Adipose tissue (tissue), 3 donors: ENCODE results near the gene CMSS1. TPM values are rescaled to one million over a fixed set of nuclear protein-coding genes. Genes with fewer than 3 reads are reported as not detected.
"Not testable (repeated sequence)": the region's sequence is repeated elsewhere in the genome, so short reads cannot be mapped to it uniquely, and the experiment has no call there.

Source experiments
- H3K27ac ChIP-seq: one replicate; pipeline ENCODE4 v1.5.1; 2013; ENCODE audit warnings: low read depth, low read length
- WGBS, 3 donors: extraction: QIAGEN DNeasy Blood & Tissue Kit; methylation state at CpG; one replicate each; pipeline ENCODE4 v1.1.7; 2013; 5-methylcytosine and 5-hydroxymethylcytosine counted together
- polyA plus RNA-seq, 3 donors: library from polyadenylated mRNA; stranded (reverse); fragments of 200-250 nt; gene quantifications; one replicate each; pipeline ENCODE4 v1.2.3, GENCODE V29; 2013
- donor health status: healthy with polysubstance abuse.
- donor health status: Bipolar disorder and iron deficiency.
- donor health status: healthy.

The CMSS1 gene
- polyA plus RNA-seq, 3 donors = 19.7 to 30.5 (median 27.6) TPM

DNA sequence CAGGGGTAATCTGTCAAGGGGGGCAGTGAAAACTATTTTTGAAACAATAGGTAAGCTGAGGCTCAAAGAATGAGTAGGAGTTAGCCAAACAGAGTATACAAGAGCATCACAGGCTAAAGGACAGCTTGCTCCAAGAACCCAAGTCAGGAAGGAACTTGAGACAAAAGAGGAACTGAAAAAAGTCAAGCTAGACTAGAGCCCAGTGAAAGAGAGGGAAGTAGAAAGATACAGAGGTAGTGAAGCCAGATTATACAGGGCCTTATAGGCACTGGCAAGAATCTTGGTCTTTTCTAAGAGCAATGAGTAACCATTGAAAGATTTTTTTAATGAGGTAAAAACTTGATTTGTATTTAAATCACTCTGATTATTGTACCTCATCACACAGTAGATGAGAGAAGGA, 226.7 kb downstream of the CMSS1 start:
- no peak overlapping the region for H3K27ac ChIP-seq

DNA sequence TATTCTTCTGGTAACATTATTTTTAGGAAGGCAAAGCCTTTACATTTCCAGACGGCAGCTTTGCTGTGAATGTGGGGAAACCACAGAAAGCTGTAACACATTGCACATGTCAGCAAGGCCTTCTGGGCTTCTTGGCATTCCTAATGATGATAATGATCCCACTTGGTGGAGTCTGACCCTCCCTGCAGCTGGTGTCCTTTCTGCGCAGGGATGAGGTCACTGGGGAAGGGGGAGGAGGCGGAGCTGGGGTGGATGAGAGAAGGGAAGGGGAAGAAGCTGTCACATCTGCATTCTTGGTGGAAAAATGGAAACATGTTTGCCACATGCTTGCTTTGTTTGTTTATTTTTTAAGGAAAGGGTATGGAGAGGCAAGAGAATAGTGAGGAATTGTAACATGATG, 228.0 kb downstream of the CMSS1 start:
- 55 to 78% (median 62%) methylated on average over 3 of the region's 3 CpGs for WGBS, 3 donors
- H3K27ac ChIP-seq = no peak overlapping the region

DNA sequence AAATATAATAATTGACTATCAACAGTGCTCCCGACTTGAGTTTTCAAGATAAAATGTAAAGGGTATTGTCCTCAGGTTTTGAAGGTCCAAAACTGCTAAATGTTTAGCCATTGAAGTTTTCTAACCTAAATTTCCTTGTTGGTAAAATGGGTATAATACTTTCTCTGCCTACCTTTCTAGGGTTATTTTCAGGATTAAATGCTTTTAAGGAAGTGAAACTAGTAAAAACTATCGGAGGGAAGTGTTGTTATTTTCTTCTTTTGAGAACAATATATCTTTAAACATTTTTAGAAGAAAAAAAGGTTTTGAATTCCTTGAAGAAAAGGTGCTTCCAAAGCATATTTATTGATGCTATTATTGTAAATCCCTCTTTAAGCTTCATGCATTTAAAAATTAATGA, 229.3 kb downstream of the CMSS1 start:
- 41 to 76% (median 58%) methylated on average over 2 of the region's 2 CpGs for WGBS, 3 donors
- no peak overlapping the region for H3K27ac ChIP-seq

DNA sequence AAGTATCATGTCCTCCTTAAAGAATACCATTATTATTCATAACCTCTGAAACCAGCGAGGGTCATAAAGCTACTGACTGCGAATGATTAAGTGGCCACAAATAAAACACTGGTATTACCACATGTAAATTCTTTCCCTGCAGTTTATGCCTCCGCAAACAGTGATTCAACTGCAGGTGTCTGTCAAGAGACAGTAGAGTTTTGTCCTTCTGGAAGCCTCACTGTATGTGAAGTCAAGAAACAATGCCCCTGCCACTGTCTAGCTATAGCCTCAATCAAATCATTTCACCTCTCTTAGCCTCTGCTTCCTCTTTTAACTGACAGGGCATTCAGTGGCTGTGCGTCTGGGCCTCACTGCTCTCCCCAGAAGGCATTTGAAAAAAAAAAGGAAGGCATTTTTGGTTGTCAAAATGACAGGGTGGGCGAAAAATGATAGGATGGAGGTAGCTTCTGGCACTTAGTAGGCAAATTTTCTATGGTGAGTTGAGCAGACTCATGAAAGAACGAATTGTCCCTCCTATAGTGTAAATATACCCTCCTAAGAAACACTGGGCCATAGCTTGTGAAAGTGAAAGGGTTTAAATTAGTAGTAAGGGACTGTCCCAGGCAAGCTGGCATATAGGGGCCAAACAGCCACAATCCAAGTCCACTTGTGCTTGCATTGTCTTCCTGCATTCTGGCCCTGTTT, 229.9 kb downstream of the CMSS1 start:
- 61 to 70% (median 61%) methylated on average over 6 of the region's 6 CpGs for WGBS, 3 donors

DNA sequence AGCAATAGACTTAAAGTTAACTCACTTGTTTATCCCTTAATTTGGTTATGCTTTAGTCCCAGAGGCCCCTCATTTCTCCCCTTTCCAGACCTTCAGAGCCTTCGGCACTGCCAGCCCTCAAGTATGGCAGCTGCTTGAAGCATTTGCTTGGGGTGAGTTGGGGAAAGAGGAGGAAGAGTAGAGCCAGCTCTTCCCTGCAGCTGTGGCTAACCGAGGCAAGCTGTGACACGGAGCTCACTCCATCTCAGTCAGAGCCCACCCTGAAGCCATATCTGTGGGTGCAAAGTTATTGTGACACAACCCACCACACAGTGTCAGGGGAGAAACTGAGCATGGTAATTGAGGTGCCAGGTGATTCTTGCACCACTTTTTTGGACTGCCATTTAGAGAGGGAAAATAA, 230.6 kb downstream of the CMSS1 start:
- H3K27ac ChIP-seq = no peak overlapping the region
- 91 to 98% (median 97%) methylated on average over 3 of the region's 3 CpGs for WGBS, 3 donors

More for the DNA sequence above, 229.9 kb downstream of the CMSS1 start:
- H3K27ac ChIP-seq = no peak overlapping the region

DNA sequence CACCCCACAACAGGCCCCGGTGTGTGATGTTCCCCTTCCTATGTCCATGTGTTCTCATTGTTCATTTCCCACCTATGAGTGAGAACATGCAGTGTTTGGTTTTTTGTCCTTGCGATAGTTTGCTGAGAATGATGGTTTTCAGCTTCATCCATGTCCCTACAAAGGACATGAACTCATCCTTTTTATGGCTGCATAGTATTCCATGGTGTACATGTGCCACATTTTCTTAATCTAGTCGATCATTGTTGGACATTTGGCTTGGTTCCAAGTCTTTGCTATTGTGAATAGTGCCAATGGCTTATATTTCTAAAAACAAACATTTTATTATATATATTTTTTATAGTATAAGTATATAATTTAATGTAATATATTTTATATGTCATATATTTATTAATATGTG, 233.9 kb downstream of the CMSS1 start:
- WGBS, 3 donors = 83 to 95% (median 86%) methylated on average over 2 to 3 of the region's 3 CpGs
- H3K27ac ChIP-seq = not testable (repeated sequence)

DNA sequence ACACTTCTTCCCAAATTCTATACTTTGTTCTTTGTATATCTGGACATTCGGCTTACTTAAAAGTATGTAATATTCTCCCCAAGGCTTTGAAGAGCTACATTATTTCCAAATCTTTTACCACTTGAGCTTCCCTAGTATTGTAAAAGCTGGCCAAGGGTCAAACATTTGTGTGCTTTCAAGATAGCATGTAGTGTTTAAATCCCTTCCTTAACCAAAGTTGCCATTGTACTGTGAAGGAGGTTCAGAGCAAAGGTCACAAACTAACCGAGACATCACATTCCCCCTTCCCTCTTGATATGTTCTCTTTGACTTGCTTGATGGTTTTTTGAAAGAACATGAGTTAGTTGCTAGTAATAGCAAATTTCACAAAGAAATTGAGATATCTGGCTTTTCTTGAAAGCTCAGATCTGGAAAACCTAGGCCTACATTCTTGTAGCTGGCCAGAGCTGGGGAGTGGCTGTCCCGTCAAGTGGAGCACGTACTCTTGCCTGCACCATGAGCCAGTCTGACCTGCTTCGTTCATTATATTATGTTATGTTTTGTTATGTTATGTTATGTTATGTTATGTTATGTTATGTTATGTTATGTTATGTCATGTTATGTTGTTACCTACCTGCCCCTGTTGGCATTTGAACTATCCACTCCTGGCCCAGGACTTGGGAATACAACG, 236.4 kb downstream of the CMSS1 start:
- no peak overlapping the region for H3K27ac ChIP-seq
- WGBS, 3 donors = 84 to 92% (median 85%) methylated on average over 6 of the region's 6 CpGs

DNA sequence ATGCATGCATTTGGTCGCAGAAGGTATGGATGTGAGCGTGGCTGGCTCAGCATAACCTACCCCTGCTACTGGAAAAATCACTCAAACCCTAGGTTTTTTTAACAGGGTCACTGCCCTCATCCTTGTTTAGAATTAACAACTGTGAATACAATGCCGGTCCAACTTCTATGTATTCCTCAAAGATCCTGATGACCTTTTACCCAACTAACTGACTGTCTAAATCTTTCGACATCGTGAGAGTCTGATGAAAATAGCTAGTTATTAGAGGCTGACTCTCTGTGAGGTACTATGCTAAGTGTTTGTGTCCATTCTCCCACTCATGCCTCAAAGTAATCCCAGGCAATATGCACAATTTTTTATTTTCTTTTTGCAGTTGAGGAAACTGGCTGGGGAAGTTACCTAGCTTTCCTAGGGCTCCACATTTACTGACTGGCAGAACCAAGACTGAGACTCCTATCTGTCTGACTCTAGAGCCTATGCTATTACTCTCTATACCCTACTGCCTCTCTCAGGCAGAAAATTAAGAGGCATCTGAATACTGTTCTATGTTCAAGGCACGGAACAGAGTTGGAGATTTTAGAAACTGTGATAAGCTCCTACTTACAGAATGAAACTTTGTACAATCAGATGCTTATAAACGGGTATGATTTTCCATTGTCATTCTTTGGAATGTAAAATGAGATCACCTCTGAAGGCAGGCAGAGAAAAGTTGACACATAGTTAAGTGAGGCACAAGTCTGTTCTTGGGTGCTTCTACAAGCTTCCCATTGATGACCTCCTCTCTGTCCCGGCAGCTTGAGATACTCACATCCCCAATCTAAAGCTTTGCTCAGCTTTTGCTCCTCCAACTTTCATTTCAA, 240.3 kb downstream of the CMSS1 start:
- no peak overlapping the region for H3K27ac ChIP-seq
- 83 to 89% (median 87%) methylated on average over 8 of the region's 8 CpGs for WGBS, 3 donors

DNA sequence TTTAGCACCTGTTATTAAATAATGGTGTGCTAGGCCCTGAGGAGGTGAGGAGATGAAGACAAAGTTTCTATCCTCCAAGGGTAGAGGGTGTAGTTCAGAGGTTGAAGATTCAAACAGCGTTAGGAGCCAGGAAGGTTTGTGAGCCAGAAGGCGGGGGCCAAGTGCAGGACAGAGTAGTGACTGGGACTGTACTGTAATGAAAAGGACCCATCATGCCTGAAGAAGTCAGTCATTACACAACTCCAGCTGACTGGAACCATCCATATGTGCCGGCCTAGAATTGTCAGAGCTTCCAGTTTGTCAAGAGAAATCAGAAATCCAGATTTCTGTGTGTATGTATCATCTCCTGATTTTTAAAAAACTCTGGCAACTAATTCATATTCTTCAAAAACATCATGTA, 241.8 kb downstream of the CMSS1 start:
- WGBS, 3 donors = 87 to 98% (median 97%) methylated on average over 3 of the region's 3 CpGs

DNA sequence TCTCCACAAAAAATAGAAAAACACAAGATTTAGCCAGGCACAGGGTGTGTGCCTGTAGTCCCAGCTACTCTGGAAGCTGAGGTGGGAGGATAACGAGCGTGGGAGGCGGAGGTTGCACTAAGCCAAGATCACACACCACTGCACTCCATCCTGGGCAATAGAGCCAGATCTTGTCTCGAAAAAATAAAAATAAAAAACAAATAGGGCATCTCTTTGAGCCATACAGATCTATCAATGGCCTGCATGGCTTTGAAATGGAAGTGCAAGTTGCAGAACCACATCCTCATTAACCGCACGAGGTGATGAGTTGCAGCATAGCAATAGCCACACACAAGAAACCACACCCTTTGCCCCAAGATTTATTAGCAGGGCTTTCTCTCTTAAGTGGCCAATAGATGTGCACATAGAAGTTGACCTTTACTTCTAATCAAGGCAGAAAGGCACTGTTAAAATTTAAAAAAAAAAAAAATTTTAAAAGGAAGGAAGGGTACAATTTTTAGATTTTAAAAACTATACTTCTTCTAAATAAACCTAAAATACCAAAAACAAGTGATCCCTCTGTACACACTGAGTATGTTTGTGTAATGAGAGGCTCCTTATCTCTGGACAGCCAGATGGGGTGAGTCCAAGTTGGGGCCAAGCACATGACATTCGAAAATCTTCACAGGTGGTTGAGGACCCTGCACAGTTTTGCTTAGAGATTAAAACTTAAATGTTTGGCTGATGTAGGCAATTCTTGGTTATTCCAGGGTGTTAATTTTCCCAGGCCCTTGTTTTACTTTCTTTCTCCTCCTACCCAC, 243.2 kb downstream of the CMSS1 start:
- no peak overlapping the region for H3K27ac ChIP-seq
- WGBS, 3 donors = 68 to 85% (median 69%) methylated on average over 7 of the region's 7 CpGs

More for the DNA sequence above, 241.8 kb downstream of the CMSS1 start:
- no peak overlapping the region for H3K27ac ChIP-seq

DNA sequence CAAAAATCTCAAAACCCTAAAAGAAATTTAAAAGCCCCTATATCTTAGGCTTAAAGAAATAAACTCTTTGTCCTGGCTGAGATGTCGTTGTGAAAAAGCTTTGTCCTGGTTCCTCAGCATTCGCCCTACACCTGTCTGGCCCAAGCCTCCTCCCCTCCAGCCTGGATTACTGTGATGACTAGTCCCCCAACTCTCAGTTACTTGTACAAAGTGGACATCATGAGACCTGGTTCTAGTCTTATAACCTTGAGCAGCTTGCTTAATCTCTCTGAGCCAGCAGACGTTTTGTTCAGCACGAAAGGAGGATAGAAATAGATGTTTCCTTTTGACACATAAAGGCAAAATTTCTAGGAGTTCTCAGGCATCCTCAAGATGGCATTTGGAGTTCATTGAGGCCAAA, 245.0 kb downstream of the CMSS1 start:
- no peak overlapping the region for H3K27ac ChIP-seq
- 70 to 86% (median 75%) methylated on average over 4 of the region's 4 CpGs for WGBS, 3 donors

DNA sequence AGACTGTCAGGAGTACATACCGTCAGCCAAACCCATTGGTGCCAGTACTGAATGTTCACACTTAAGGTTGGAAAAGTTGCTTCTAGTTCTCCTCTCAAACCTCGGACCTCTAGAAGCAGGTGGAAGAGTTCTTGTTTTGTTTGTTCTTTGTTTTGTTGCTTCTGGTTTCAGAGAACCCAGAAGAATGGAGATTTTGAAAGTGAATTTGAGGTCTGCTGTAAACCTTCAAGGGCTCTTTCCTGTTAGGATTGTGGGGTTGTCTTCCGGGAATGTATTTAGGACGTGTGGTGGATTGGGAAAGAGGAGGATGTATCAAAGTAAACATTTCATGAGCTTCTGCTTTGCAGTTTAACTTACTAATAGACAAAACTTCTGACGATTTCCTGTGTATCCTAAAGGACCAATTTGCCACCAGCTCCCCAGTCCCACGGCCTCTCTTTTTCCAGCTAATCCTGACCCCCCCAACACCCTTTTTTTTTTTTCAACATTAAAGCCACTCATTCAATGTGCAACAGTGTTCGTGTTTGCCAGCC, 246.3 kb downstream of the CMSS1 start:
- WGBS, 3 donors = 60 to 82% (median 63%) methylated on average over 7 of the region's 7 CpGs

DNA sequence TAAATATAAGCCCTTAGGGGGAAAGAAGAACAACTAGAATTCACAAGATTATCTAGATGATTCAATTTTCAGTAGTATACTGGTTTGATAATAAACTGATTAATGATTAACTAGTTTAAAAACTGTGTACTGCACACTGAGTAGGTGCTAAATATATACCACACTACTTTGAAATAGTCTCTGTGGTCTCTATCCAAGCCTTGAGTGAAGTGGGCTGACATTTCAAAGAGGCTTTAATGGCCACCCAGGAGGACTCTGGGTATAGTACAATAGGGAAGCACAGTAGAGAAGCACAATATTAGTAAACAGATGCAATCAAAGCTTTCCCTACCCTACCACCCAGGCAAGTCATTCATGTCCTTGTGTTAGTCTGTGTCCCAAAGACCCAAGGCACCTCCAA, 249.9 kb downstream of the CMSS1 start:
- H3K27ac ChIP-seq = no peak overlapping the region

More for the DNA sequence above, 246.3 kb downstream of the CMSS1 start:
- H3K27ac ChIP-seq = no peak overlapping the region

DNA sequence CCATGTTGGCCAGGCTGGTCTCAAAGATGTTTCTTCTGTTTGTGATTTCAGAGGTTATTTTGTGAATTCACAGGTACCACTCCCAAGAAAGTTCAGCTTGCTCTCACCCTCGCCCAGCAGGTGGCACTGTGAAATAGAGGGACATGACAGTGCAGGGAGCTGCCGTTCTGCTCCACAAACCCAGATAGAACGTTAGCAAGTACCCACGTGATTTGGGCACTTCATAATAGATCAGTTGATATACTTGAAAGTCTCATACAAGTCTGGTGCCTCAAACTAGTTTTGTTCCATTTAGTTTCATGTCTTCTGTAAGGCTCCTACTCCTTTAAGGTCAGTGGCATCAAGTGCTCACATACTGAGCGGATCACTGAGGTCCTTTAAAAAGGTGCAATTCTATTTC, 251.2 kb downstream of the CMSS1 start:
- WGBS, 3 donors = 11 to 22% (median 20%) methylated on average over 5 of the region's 5 CpGs
- H3K27ac ChIP-seq = no peak overlapping the region

DNA sequence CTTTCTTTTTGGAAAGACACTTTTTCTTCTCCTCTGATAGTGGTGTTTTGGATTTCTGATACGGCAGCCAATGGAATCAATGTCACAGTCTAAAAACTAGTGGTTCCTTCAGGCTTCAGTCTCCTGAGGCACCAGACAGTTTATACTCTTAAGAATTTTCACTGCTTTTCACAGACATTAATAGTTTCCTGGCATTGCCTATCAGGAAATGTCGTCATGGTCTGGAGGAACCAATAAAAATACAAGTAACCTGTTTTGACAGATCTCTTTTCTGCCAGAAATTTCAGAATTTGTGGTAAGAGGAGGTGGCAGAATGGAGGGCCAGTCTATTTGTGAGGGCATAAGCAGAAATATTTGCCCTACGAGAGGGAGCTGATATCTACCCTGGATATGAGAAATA, 251.8 kb downstream of the CMSS1 start:
- H3K27ac ChIP-seq = no peak overlapping the region

DNA sequence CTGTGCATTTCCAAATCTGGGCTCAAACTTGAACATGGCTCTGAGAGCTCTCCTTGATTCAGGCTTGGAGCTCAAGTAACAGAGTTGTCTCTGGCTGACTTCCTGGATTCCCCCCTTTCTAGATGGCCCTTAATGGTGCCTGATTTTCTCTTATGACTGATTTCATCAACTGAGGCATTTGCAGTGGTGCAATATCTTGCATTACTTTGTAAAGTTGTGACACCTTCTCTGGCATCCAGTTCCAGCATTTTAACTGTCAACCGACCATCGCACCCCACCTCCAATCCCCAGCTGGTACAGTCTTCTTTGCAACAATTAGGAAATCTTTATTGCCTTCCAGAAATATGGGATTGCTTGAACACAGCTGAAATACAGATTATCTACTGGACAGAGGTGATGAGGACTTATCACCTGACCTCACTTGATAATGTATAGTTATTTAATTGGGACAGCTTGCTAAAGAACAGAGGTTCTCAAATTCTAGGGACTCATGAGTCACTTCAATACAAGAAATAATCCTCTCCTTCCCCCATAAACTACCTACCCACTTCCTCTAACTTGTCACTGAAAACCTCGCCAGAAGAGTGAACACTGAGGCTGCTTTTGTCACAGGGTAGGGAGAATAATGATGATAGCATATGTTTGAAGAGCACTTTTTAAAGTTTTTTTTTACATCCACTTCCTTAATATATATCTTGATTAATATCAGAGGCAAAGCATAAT, 254.8 kb downstream of the CMSS1 start:
- H3K27ac ChIP-seq = no peak overlapping the region

More for the DNA sequence above, 251.8 kb downstream of the CMSS1 start:
- WGBS, 3 donors = 58 to 88% (median 59%) methylated on average over 3 of the region's 3 CpGs

DNA sequence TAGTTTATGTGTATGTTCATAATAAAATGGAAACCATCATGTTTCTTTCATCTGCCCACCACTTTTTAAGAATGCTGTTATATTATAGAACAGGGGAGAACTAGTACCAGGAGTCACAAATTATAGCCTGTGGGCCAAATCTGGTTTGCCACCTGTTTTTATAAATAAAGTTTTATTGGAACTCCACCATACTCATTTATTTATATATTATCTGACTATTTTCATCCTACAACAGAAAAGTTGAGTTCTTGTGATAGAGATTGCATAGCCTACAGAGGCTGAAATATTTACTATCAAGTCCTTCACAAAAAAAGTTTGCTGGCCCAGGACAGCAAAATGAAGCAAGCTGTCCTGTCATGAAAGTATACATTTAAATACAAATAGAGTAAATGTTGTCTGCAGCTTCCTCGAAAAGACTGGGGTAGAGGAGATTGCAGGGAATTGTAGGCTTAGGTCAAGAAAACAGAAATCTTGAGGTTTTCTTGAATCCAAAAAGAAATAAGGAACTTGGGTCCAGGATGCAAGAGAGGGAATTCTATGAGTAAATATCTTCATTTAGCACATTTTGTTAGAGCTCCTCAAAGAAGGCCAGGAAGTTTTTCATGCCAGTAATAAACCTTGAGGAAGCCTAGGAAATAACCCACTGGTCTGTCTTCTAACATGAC, 255.5 kb downstream of the CMSS1 start:
- 58 to 88% (median 62%) methylated on average over 1 of the region's 1 CpG for WGBS, 3 donors
- no peak overlapping the region for H3K27ac ChIP-seq

More for the DNA sequence above, 254.8 kb downstream of the CMSS1 start:
- 60 to 98% (median 64%) methylated on average over 3 of the region's 3 CpGs for WGBS, 3 donors
